ENCODE results near the gene CRIP3. TPM values are rescaled to one million over a fixed set of nuclear protein-coding genes. Genes with fewer than 3 reads are reported as not detected.

The CRIP3 gene
- total and polyA plus RNA-seq, 2 of the 13 experiments (the other 11 are each of a cell fraction or from before 2014, with no cell fraction given) = 6.3 to 9.3 TPM

- TF ChIP-seq ZSCAN29 (CRISPR knock-in tag; conservative IDR thresholded peaks at IDR 0.05) = no peak
- TF ChIP-seq NKX3-1 (CRISPR knock-in tag; IDR thresholded peaks at IDR 0.05) = no peak
- TF ChIP-seq ZBTB7B (CRISPR knock-in tag; IDR thresholded peaks at IDR 0.05) = peak; percentile 49
- TF ChIP-seq ZKSCAN8 (CRISPR knock-in tag; IDR thresholded peaks at IDR 0.05; ENCODE audit: borderline replicate concordance) = no peak
- TF ChIP-seq STAT6 (CRISPR knock-in tag; IDR thresholded peaks at IDR 0.05; ENCODE audit: borderline replicate concordance) = no peak
- no peak for TF ChIP-seq CERS6 (CRISPR knock-in tag; IDR thresholded peaks at IDR 0.05)
- no peak for TF ChIP-seq MXD3 (CRISPR knock-in tag; IDR thresholded peaks at IDR 0.05)
- no peak for TF ChIP-seq ZHX1 (CRISPR knock-in tag; IDR thresholded peaks at IDR 0.05; ENCODE audit: low read depth)
- no peak for TF ChIP-seq SP140L (CRISPR knock-in tag; IDR thresholded peaks at IDR 0.05; ENCODE audit: borderline replicate concordance)
- TF ChIP-seq ZGPAT (CRISPR knock-in tag; IDR thresholded peaks at IDR 0.05) = peak; percentile 46; the same call in 1 of the 2 replicates
- no peak; the same call in 1 of the 2 replicates for TF ChIP-seq PATZ1 (CRISPR knock-in tag; IDR thresholded peaks at IDR 0.05)
- TF ChIP-seq FOXC1 (CRISPR knock-in tag; IDR thresholded peaks at IDR 0.05; ENCODE audit: borderline replicate concordance) = no peak
- 0 out of 2 replicates have a peak, but pooled peaks have one; percentile 35 for TF ChIP-seq ZNF839 (CRISPR knock-in tag; IDR thresholded peaks at IDR 0.05; ENCODE audit: borderline replicate concordance)
- TF ChIP-seq HINFP (CRISPR knock-in tag; IDR thresholded peaks at IDR 0.05; ENCODE audit: low read depth) = 0 out of 2 replicates have a peak, but pooled peaks have one; percentile 29
- no peak for TF ChIP-seq MBNL3 (CRISPR knock-in tag; conservative IDR thresholded peaks at IDR 0.05)
- no peak for TF ChIP-seq CENPX (CRISPR knock-in tag; IDR thresholded peaks at IDR 0.05)
Measured at GRCh38 chr6:43286980-43287716, 21.5 kb downstream of the CRIP3 start (continued).
